CD14-positive monocyte (primary cell): ENCODE data around the gene POLR3A. TPM values are rescaled to one million over a fixed set of nuclear protein-coding genes. Genes with fewer than 3 reads are reported as not detected.

ENCODE experiments used
- DNase-seq, 3 donors: peaks; one replicate each; pipeline ENCODE4 v3.0.0-alpha.2; 2011 to 2022
- H2AFZ ChIP-seq: 2 replicates; pipeline ENCODE4 v1.6.0; 2012; ENCODE audit warnings: mild to moderate bottlenecking, low read depth, low read length, inconsistent platforms; ENCODE audit not compliant: insufficient read depth, poor library complexity, severe bottlenecking
- H3K27ac ChIP-seq, 2 donors: 1 replicate in 1 of 2; 2 replicates in 1 of 2; pipeline ENCODE4 v1.5.1; 2012 to 2013; ENCODE audit warnings: low read length in 2 of 2, control low read depth in 1 of 2, inconsistent platforms in 1 of 2, low read depth in 1 of 2, mild to moderate bottlenecking in 1 of 2
- H3K27me3 ChIP-seq, 2 donors: one replicate each; pipeline versions ENCODE4 v1.6.0 to v1.6.1; 2011 to 2013; ENCODE audit warnings: low read length in 2 of 2; ENCODE audit not compliant: control insufficient read depth in 2 of 2, insufficient read depth in 2 of 2
- H3K36me3 ChIP-seq, 2 donors: replicated peaks in 1 of 2; 1 replicate in 1 of 2; 2 replicates in 1 of 2; pipeline versions ENCODE4 v1.5.1 to v1.6.1; 2012 to 2013; ENCODE audit warnings: low read length in 2 of 2, control low read depth in 1 of 2, inconsistent platforms in 1 of 2, mild to moderate bottlenecking in 1 of 2; ENCODE audit not compliant: insufficient read depth in 2 of 2, control insufficient read depth in 1 of 2
- H3K4me1 ChIP-seq, 2 donors: 1 replicate in 1 of 2; 2 replicates in 1 of 2; pipeline versions ENCODE4 v1.5.1 to v1.6.1; 2012 to 2013; ENCODE audit warnings: low read length in 2 of 2, control low read depth in 1 of 2, inconsistent platforms in 1 of 2, mild to moderate bottlenecking in 1 of 2, moderate library complexity in 1 of 2; ENCODE audit not compliant: insufficient read depth in 2 of 2, control insufficient read depth in 1 of 2
- H3K4me2 ChIP-seq: replicated peaks from 2 replicates; pipeline ENCODE3; 2012; ENCODE audit warnings: low read length, moderate library complexity, mild to moderate bottlenecking; ENCODE audit not compliant: poor library complexity, severe bottlenecking; ENCODE audit errors: extremely low read depth
- H3K4me3 ChIP-seq, 3 experiments: fragments of 200-600 bp in 1 of 3; sonication (generic) in 1 of 3; replicated peaks in 1 of 3; 1 replicate in 2 of 3; 2 replicates in 1 of 3; pipeline ENCODE4 v1.5.1; 2011 to 2013; ENCODE audit warnings: low read length in 3 of 3, mild to moderate bottlenecking in 3 of 3, control low read depth in 2 of 3, low read depth in 2 of 3, inconsistent platforms in 1 of 3, moderate library complexity in 1 of 3
- H3K79me2 ChIP-seq: 2 replicates; pipeline ENCODE4 v1.6.0; 2012; ENCODE audit warnings: mild to moderate bottlenecking, control low read depth, inconsistent platforms, low read length, moderate library complexity; ENCODE audit not compliant: insufficient read depth
- H3K9ac ChIP-seq: 2 replicates; pipeline ENCODE4 v1.6.0; 2017; ENCODE audit warnings: low read length, mild to moderate bottlenecking; ENCODE audit not compliant: insufficient read depth, poor library complexity, severe bottlenecking
- H3K9me3 ChIP-seq, 2 donors: replicated peaks in 1 of 2; 1 replicate in 1 of 2; 2 replicates in 1 of 2; pipeline versions ENCODE4 v1.5.1 to v1.6.1; 2012 to 2013; ENCODE audit warnings: low read length in 2 of 2, control low read depth in 1 of 2; ENCODE audit not compliant: control insufficient read depth in 1 of 2, insufficient read depth in 1 of 2
- H4K20me1 ChIP-seq: 2 replicates; pipeline ENCODE4 v1.6.0; 2012; ENCODE audit warnings: mild to moderate bottlenecking, low read length, control low read depth, moderate library complexity; ENCODE audit not compliant: insufficient read depth
- H3K27ac Mint-ChIP-seq, 7 donors: one replicate each; pipeline ENCODE4 v1.8.0; 2020; ENCODE audit warnings: mild to moderate bottlenecking in 7 of 7, mixed read lengths in 7 of 7, moderate library complexity in 6 of 7, inconsistent platforms in 2 of 7
- H3K27me3 Mint-ChIP-seq, 3 donors: one replicate each; pipeline ENCODE4 v1.8.0; 2021 to 2022; ENCODE audit warnings: low read depth in 3 of 3, mild to moderate bottlenecking in 3 of 3, mixed read lengths in 3 of 3, moderate library complexity in 3 of 3, inconsistent platforms in 1 of 3
- H3K36me3 Mint-ChIP-seq, 2 donors: one replicate each; pipeline ENCODE4 v1.8.0; 2020; ENCODE audit warnings: mixed read lengths in 2 of 2, inconsistent platforms in 1 of 2, mild to moderate bottlenecking in 1 of 2
- H3K4me1 Mint-ChIP-seq: one replicate; pipeline ENCODE4 v1.8.0; 2020; ENCODE audit warnings: mild to moderate bottlenecking, mixed read lengths
- H3K4me3 Mint-ChIP-seq, 2 donors: one replicate each; pipeline ENCODE4 v1.8.0; 2020; ENCODE audit warnings: mild to moderate bottlenecking in 2 of 2, mixed read lengths in 2 of 2, moderate library complexity in 1 of 2
- H3K9me3 Mint-ChIP-seq, 7 donors: one replicate each; pipeline ENCODE4 v1.8.0; 2020 to 2022; ENCODE audit warnings: mixed read lengths in 7 of 7, mild to moderate bottlenecking in 6 of 7, moderate library complexity in 6 of 7, inconsistent platforms in 2 of 7
- WGBS: methylation state at CpG from one replicate; pipeline ENCODE4 v1.1.5; 2013; ENCODE audit warnings: missing lambda C conversion rate; ENCODE audit not compliant: insufficient coverage; 5-methylcytosine and 5-hydroxymethylcytosine counted together
- intact Hi-C, 2 donors: fragments of 100-400 bp; cut with micrococcal nuclease; formaldehyde crosslinking; loops; one replicate each; pipeline versions ENCODE4 v1.15.0 to v1.15.1; 2023
- polyA plus RNA-seq, 3 donors: library from polyadenylated mRNA; depleted of rRNA in 1 of 3; unstranded in 2 of 3; stranded (reverse) in 1 of 3; fragments of 300-500 nt in 2 of 3; fragments of >200 nt in 1 of 3; fragmentation: Illumina TruSeq in 2 of 3; gene quantifications; 1 replicate in 2 of 3; 2 replicates in 1 of 3; pipeline ENCODE4 v1.2.3, GENCODE V29; 2012 to 2021
- TF ChIP-seq, protein P1 (sequence below): fragments of 200-600 bp; IDR thresholded peaks from one replicate; pipeline ENCODE4 v1.8.0; 2022; ENCODE audit warnings: antibody characterized with exemption, mild to moderate bottlenecking

Gene POLR3A
- polyA plus RNA-seq, 3 donors, result 2.7 to 5.2 (median 4.7) TPM

DNA sequence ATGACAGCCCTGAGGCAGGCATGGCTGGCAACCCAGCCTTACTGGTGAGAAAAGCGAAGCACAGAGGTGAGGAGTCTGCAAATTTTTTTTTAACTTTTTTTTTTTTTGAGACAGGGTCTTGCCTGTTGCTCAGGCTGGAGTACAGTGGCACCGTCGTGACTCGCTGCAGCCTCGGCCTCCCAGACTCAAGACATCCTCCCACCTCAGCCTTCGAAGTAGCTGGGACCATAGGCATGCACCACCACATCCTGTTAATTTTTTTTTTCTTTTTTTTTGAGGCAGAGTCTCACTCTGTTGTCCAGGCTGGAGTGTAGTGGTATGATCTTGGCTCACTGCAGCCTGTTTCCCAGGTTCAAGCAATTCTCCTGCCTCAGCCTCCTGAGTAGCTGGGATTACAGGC, 67.6 kb downstream of the POLR3A start:
- Mint-ChIP-seq H3K4me3 (no peak overlapping the region), H3K27ac (no peak overlapping the region), H3K36me3 (no peaks in the 10 kb centered on the region), H3K27me3 (peaks cover 1 to 9% (median 3%) of the 10 kb centered on the region in 3 donors), H3K4me1 (no peaks in the 10 kb centered on the region), H3K9me3 (peaks cover 0 to 9% (median 2%) of the 10 kb centered on the region in 7 donors)
- Histone ChIP-seq H3K4me3 (no peak overlapping the region), H3K4me1 (no peaks in the 10 kb centered on the region), H3K27me3 (no peaks in the 10 kb centered on the region), H3K36me3 (no peaks in the 10 kb centered on the region), H2AFZ (no peak overlapping the region), H3K9ac (no peak overlapping the region), H4K20me1 (no peaks in the 10 kb centered on the region), H3K4me2 (no peak overlapping the region), H3K9me3 (peaks cover 5 to 8% of the 10 kb centered on the region in 2 donors), H3K27ac (no peak overlapping the region), H3K79me2 (no peaks in the 10 kb centered on the region)
- intact Hi-C loops, result no loop called here
- DNase-seq, result no peak
- WGBS, result no CpG with 5 or more reads among the region's 6 CpGs
- TF ChIP-seq, protein P1, sequence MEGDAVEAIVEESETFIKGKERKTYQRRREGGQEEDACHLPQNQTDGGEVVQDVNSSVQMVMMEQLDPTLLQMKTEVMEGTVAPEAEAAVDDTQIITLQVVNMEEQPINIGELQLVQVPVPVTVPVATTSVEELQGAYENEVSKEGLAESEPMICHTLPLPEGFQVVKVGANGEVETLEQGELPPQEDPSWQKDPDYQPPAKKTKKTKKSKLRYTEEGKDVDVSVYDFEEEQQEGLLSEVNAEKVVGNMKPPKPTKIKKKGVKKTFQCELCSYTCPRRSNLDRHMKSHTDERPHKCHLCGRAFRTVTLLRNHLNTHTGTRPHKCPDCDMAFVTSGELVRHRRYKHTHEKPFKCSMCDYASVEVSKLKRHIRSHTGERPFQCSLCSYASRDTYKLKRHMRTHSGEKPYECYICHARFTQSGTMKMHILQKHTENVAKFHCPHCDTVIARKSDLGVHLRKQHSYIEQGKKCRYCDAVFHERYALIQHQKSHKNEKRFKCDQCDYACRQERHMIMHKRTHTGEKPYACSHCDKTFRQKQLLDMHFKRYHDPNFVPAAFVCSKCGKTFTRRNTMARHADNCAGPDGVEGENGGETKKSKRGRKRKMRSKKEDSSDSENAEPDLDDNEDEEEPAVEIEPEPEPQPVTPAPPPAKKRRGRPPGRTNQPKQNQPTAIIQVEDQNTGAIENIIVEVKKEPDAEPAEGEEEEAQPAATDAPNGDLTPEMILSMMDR, result no peak

DNA sequence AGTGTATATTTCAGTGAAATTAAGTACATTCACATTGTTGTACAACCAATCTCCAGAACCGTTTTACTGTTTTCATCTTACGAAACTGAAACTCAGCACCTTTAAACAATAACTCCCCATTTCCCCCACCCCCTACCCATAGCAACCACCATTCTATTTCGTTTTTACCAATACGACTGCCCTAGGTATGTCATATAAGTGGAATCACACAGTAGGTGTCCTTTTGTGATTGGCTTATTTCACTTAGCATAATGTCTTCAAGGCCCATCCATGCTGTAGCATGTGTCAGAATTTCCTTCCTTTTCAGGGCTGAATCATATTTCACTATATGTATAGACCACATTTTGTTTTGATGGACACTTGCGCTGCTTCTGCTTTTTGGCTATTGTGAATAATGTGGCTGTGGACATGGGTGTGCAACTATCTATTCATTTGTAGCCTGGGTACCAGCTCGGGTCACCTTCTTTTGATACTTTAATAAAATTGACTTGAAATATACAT, 68.4 kb downstream of the POLR3A start:
- Mint-ChIP-seq H3K27me3 (peaks cover 1 to 9% (median 9%) of the 10 kb centered on the region in 3 donors), H3K27ac (no peak overlapping the region), H3K9me3 (peaks cover 0 to 9% (median 2%) of the 10 kb centered on the region in 7 donors), H3K36me3 (no peaks in the 10 kb centered on the region), H3K4me1 (no peaks in the 10 kb centered on the region), H3K4me3 (no peak overlapping the region)
- Histone ChIP-seq H3K27ac (no peak overlapping the region), H3K4me1 (no peaks in the 10 kb centered on the region), H3K4me2 (no peak overlapping the region), H3K27me3 (no peaks in the 10 kb centered on the region), H4K20me1 (no peaks in the 10 kb centered on the region), H3K36me3 (no peaks in the 10 kb centered on the region), H3K4me3 (no peak overlapping the region), H2AFZ (no peak overlapping the region), H3K9me3 (peaks cover 5 to 8% of the 10 kb centered on the region in 2 donors), H3K79me2 (no peaks in the 10 kb centered on the region), H3K9ac (no peak overlapping the region)
- DNase-seq, result no peak
- intact Hi-C loops, result no loop called here
- TF ChIP-seq, protein P1, result no peak
- WGBS, result no CpG with 5 or more reads among the region's 6 CpGs
